ENCODE data around the gene GRIN2A. TPM values are rescaled to one million over a fixed set of nuclear protein-coding genes. Genes with fewer than 3 reads are reported as not detected.

GRIN2A gene
- total and polyA plus RNA-seq, 4 donors: 0.13 to 3.3 (median 1.1) TPM

DNA sequence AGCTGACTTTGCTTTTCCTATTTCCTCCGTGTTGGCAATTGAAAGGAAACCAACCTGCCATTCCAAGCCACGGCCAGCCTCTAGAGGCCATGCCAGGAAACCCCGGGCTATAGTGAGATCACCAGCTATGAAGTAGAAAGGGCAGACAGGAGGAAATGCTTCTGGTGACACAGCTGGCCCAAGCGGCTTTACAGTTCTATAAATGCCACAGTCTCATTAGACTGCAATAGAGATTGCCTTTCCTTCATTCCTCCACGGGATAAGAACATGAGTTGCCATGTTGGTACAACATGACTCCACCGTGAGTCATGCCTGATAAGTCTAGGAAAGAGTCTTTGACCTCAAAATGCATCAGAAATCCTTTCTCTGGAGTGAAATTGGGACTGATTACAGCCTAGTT, 384.9 kb downstream of the GRIN2A start:
- WGBS, 2 donors: 2 to 10% methylated on average over 6 of the region's 6 CpGs
- Histone ChIP-seq H3K4me3 (ENCODE audit: low read length in 2 of 2) (no peak overlapping the region), H3K36me3 (ENCODE audit: control insufficient read depth in 1 of 2, insufficient read depth in 2 of 2, low read length in 1 of 2) (no peaks in the 10 kb centered on the region), H3K9me3 (ENCODE audit: control insufficient read depth, low read length) (no peaks in the 10 kb centered on the region), H3K4me1 (ENCODE audit: control insufficient read depth in 1 of 2, insufficient read depth in 2 of 2, low read length in 2 of 2) (peaks cover 0 to 2% of the 10 kb centered on the region in 2 donors), H3K27ac (ENCODE audit: low read depth in 1 of 2, low read length in 2 of 2) (peak overlapping the region in 1 of 2 donors; percentile 55), H3K27me3 (ENCODE audit: control insufficient read depth in 1 of 2, insufficient read depth in 2 of 2, low read length in 1 of 2) (no peaks in the 10 kb centered on the region)
- DNase-seq (peak; percentile 74 to 75), ATAC-seq (ENCODE audit: low FRiP score) (peak; percentile 67)
- intact Hi-C loops (cut with DNase I): no loop called here

DNA sequence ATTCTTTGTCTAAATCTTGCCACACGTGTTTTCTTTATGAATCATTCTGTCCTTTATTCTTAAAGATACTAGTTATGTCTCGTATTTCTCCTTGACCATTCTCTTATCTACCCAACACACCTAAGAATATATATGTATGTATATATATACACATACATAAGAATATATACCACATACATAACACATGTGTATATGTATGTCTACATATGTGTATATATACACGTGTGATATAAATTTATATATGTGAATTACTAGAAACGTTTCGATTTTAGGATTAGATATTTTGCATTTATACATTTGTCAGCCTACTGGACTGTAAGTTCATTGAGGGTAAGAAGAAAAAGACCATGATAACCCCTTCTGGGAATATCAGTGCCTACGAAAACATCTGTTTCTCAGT, 388.6 kb downstream of the GRIN2A start:
- H3K4me3 ChIP-seq (ENCODE audit: low read length in 2 of 2): no peak overlapping the region

DNA sequence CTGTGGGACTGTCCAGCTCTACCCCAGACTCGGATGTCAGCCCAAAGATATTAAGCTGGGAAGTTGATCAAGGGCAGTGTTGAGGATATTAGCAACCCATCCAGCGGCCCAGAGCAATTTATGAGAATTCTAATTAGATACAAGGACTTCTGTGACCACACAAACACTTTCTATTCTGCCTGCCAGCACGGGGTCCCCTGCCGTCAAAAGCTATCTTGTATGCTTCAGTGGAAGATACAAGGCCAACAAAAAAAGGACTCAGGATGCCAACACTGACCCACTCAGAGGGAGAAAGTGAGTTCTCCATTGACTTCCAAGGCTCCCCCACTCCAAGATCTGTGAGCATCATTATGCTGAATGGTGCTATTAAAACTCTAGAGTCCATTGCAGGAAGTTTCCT, 390.7 kb downstream of the GRIN2A start:
- no peaks in the 10 kb centered on the region for H3K9me3 ChIP-seq (ENCODE audit: control insufficient read depth, low read length)
- H3K4me3 ChIP-seq (ENCODE audit: low read length in 2 of 2): no peak overlapping the region
- WGBS, 2 donors: 85 to 87% methylated on average over 4 of the region's 4 CpGs
- no peaks in the 10 kb centered on the region for H3K27me3 ChIP-seq (ENCODE audit: control insufficient read depth in 1 of 2, insufficient read depth in 2 of 2, low read length in 1 of 2)
- no peaks in the 10 kb centered on the region for H3K4me1 ChIP-seq (ENCODE audit: control insufficient read depth in 1 of 2, insufficient read depth in 2 of 2, low read length in 2 of 2)
- no peaks in the 10 kb centered on the region for H3K36me3 ChIP-seq (ENCODE audit: control insufficient read depth in 1 of 2, insufficient read depth in 2 of 2, low read length in 1 of 2)
- intact Hi-C loops (cut with DNase I): no loop called here
- DNase-seq (no peak), ATAC-seq (ENCODE audit: low FRiP score) (no peak)
- H3K27ac ChIP-seq (ENCODE audit: low read depth in 1 of 2, low read length in 2 of 2): no peak overlapping the region

More for the DNA sequence above, 388.6 kb downstream of the GRIN2A start:
- intact Hi-C loops (cut with DNase I): no loop called here
- no peaks in the 10 kb centered on the region for H3K27me3 ChIP-seq (ENCODE audit: control insufficient read depth in 1 of 2, insufficient read depth in 2 of 2, low read length in 1 of 2)
- ATAC-seq (ENCODE audit: low FRiP score) (no peak), DNase-seq (no peak)
- no peaks in the 10 kb centered on the region for H3K36me3 ChIP-seq (ENCODE audit: control insufficient read depth in 1 of 2, insufficient read depth in 2 of 2, low read length in 1 of 2)
- peaks cover 0 to 2% of the 10 kb centered on the region in 2 donors for H3K4me1 ChIP-seq (ENCODE audit: control insufficient read depth in 1 of 2, insufficient read depth in 2 of 2, low read length in 2 of 2)
- no peaks in the 10 kb centered on the region for H3K9me3 ChIP-seq (ENCODE audit: control insufficient read depth, low read length)
- WGBS, 2 donors: 83 to 87% methylated on average over 6 of the region's 6 CpGs
- no peak overlapping the region for H3K27ac ChIP-seq (ENCODE audit: low read depth in 1 of 2, low read length in 2 of 2)

DNA sequence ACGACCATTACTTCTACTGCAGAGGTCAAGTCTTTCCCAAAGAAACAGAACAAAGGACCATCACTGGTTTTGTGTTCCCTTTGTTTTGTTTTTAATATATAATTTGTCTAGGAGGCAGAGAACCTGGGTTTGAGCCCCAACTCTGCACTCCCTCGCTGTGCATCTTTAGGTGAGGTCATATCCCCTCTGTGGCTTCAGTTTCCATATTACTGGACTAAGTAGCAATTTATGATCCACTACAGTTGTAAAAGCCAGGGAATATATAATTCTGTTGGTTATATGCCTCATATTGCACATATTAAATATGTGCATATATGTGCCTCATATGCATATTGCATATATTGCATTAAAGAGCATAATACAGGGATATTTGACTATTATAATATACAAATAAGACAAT, 392.0 kb downstream of the GRIN2A start:
- Histone ChIP-seq H3K27ac (ENCODE audit: low read depth in 1 of 2, low read length in 2 of 2) (no peak overlapping the region), H3K4me3 (ENCODE audit: low read length in 2 of 2) (no peak overlapping the region), H3K4me1 (ENCODE audit: control insufficient read depth in 1 of 2, insufficient read depth in 2 of 2, low read length in 2 of 2) (no peaks in the 10 kb centered on the region), H3K27me3 (ENCODE audit: control insufficient read depth in 1 of 2, insufficient read depth in 2 of 2, low read length in 1 of 2) (no peaks in the 10 kb centered on the region), H3K36me3 (ENCODE audit: control insufficient read depth in 1 of 2, insufficient read depth in 2 of 2, low read length in 1 of 2) (no peaks in the 10 kb centered on the region), H3K9me3 (ENCODE audit: control insufficient read depth, low read length) (no peaks in the 10 kb centered on the region)
- DNase-seq (no peak), ATAC-seq (ENCODE audit: low FRiP score) (no peak)
- intact Hi-C loops (cut with DNase I): no loop called here
- WGBS, 2 donors: 87 to 91% methylated on average over 2 of the region's 2 CpGs

DNA sequence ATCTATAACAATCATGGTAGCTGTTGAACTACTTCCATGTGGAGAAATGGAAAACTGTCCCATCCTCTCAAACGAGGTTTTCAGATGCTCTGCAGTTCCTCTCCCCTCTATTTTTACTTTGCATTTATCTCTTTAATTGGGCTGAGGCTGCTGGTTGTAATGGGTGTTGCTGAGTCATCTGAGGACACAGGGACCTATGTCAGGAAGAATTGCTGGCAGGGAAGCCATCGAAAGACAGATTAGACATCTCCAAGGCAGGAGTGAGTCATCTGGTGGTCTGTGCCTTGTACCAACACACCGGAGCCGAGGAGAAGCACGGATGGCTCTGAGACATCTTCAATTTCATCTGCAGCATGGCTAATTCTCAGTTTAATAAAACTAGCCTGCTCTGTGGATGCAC, 394.5 kb downstream of the GRIN2A start:
- DNase-seq (no peak), ATAC-seq (ENCODE audit: low FRiP score) (no peak)
- 61 to 63% methylated on average over 5 of the region's 5 CpGs for WGBS, 2 donors
- H3K27ac ChIP-seq (ENCODE audit: low read depth in 1 of 2, low read length in 2 of 2): no peak overlapping the region
- no peaks in the 10 kb centered on the region for H3K9me3 ChIP-seq (ENCODE audit: control insufficient read depth, low read length)
- intact Hi-C loops (cut with DNase I): no loop called here
- no peaks in the 10 kb centered on the region for H3K36me3 ChIP-seq (ENCODE audit: control insufficient read depth in 1 of 2, insufficient read depth in 2 of 2, low read length in 1 of 2)
- no peaks in the 10 kb centered on the region for H3K27me3 ChIP-seq (ENCODE audit: control insufficient read depth in 1 of 2, insufficient read depth in 2 of 2, low read length in 1 of 2)
- H3K4me1 ChIP-seq (ENCODE audit: control insufficient read depth in 1 of 2, insufficient read depth in 2 of 2, low read length in 2 of 2): no peaks in the 10 kb centered on the region
- no peak overlapping the region for H3K4me3 ChIP-seq (ENCODE audit: low read length in 2 of 2)

DNA sequence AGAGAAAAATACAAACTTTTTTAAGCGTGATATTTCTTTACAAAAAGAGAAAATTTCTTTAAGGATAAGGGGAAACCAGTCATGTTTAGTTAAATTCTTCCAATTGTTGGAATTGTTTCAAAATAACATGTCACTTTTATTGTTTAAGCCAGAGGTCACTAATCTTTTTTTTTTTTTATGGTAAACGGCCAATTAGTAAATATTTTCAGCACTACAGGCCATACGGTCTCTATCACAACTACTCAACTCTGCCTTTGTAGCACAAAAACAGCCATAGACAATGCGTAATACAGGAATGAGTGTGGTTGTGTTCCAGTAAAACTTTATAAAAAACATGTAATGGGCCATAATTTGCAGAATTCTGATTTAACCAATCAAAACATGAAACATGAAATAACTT, 401.4 kb downstream of the GRIN2A start:
- Histone ChIP-seq H3K27me3 (ENCODE audit: control insufficient read depth in 1 of 2, insufficient read depth in 2 of 2, low read length in 1 of 2) (no peaks in the 10 kb centered on the region), H3K4me1 (ENCODE audit: control insufficient read depth in 1 of 2, insufficient read depth in 2 of 2, low read length in 2 of 2) (no peaks in the 10 kb centered on the region), H3K4me3 (ENCODE audit: low read length in 2 of 2) (no peak overlapping the region), H3K27ac (ENCODE audit: low read depth in 1 of 2, low read length in 2 of 2) (no peak overlapping the region), H3K9me3 (ENCODE audit: control insufficient read depth, low read length) (no peaks in the 10 kb centered on the region), H3K36me3 (ENCODE audit: control insufficient read depth in 1 of 2, insufficient read depth in 2 of 2, low read length in 1 of 2) (no peaks in the 10 kb centered on the region)
- intact Hi-C loops (cut with DNase I): no loop called here
- no peak for ATAC-seq (ENCODE audit: low FRiP score)
- no peak for DNase-seq
- 26 to 54% methylated on average over 4 of the region's 4 CpGs for WGBS, 2 donors

DNA sequence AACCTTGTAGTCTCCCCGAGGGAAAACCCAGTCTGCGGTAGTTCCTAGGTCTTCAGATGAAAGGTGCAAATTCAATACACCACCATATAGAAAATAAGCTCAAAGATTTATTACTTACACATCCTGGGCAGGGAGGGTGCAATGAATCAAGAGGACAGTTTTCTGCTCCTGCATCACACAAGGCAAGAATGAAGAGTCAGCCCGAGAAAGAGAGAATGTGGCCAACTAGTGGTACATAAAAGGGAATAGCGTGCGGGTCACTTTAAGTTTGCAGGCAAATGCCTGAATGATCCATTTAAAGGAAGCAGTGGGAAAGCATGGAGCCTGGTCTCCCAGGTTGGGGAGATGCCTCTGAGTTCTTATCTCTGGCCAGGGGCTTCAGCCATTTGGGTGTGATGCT, 403.4 kb downstream of the GRIN2A start:
- ATAC-seq (ENCODE audit: low FRiP score) (no peak), DNase-seq (no peak)
- Histone ChIP-seq H3K36me3 (ENCODE audit: control insufficient read depth in 1 of 2, insufficient read depth in 2 of 2, low read length in 1 of 2) (no peaks in the 10 kb centered on the region), H3K27ac (ENCODE audit: low read depth in 1 of 2, low read length in 2 of 2) (no peak overlapping the region), H3K4me3 (ENCODE audit: low read length in 2 of 2) (no peak overlapping the region), H3K27me3 (ENCODE audit: control insufficient read depth in 1 of 2, insufficient read depth in 2 of 2, low read length in 1 of 2) (no peaks in the 10 kb centered on the region), H3K4me1 (ENCODE audit: control insufficient read depth in 1 of 2, insufficient read depth in 2 of 2, low read length in 2 of 2) (no peaks in the 10 kb centered on the region), H3K9me3 (ENCODE audit: control insufficient read depth, low read length) (peaks cover 1% of the 10 kb centered on the region)
- intact Hi-C loops (cut with DNase I): no loop called here
- 56 to 74% methylated on average over 5 of the region's 5 CpGs for WGBS, 2 donors

DNA sequence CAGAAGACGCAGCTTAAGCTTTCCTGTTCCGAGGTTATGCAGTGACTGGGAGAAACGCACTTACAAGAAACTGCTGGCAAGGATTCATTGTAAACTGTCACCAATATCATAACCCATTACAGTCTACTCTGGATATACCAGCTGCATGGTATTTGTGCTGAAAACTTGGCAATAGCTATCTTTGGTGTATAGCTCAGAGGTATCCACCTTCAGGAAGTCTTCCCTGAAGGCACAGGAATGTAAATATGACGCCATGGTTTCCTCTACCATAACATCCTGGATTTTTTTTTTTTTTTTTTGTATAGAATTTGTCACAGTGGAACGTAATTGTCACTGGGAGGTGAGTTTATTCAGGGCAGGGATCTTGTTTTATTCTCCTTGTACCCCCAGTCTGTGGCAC, 406.2 kb downstream of the GRIN2A start:
- Histone ChIP-seq H3K4me1 (ENCODE audit: control insufficient read depth in 1 of 2, insufficient read depth in 2 of 2, low read length in 2 of 2) (no peaks in the 10 kb centered on the region), H3K27me3 (ENCODE audit: control insufficient read depth in 1 of 2, insufficient read depth in 2 of 2, low read length in 1 of 2) (no peaks in the 10 kb centered on the region), H3K27ac (ENCODE audit: low read depth in 1 of 2, low read length in 2 of 2) (no peak overlapping the region), H3K4me3 (ENCODE audit: low read length in 2 of 2) (no peak overlapping the region), H3K9me3 (ENCODE audit: control insufficient read depth, low read length) (peaks cover 1% of the 10 kb centered on the region), H3K36me3 (ENCODE audit: control insufficient read depth in 1 of 2, insufficient read depth in 2 of 2, low read length in 1 of 2) (no peaks in the 10 kb centered on the region)
- intact Hi-C loops (cut with DNase I): no loop called here
- no peak for ATAC-seq (ENCODE audit: low FRiP score)
- WGBS, 2 donors: 70 to 83% methylated on average over 5 of the region's 5 CpGs
- no peak for DNase-seq

DNA sequence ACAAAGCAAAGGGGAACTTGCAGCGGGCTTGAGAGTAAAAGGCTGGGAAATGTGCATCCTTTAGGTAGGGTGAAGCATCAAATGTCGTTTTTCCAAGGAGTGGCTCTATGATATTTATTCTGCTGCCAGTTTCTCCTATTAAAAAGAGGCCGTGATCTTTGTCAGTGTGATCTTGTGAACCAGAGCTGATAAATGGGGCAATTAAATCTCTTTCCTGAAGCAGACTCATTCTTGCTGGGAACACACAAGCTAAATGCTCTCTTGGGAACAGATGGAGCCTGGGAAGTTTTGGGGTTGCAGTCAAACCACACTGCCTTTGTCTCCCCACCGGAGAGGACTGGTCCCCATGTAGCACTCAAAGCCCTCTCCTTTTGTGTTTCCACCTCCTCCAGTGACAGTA, 408.9 kb downstream of the GRIN2A start:
- Histone ChIP-seq H3K27ac (ENCODE audit: low read depth in 1 of 2, low read length in 2 of 2) (no peak overlapping the region), H3K4me3 (ENCODE audit: low read length in 2 of 2) (no peak overlapping the region), H3K36me3 (ENCODE audit: control insufficient read depth in 1 of 2, insufficient read depth in 2 of 2, low read length in 1 of 2) (no peaks in the 10 kb centered on the region), H3K4me1 (ENCODE audit: control insufficient read depth in 1 of 2, insufficient read depth in 2 of 2, low read length in 2 of 2) (no peaks in the 10 kb centered on the region), H3K9me3 (ENCODE audit: control insufficient read depth, low read length) (peaks cover 1% of the 10 kb centered on the region), H3K27me3 (ENCODE audit: control insufficient read depth in 1 of 2, insufficient read depth in 2 of 2, low read length in 1 of 2) (no peaks in the 10 kb centered on the region)
- no peak for DNase-seq
- ATAC-seq (ENCODE audit: low FRiP score): no peak
- intact Hi-C loops (cut with DNase I): no loop called here
- WGBS, 2 donors: 40 to 60% methylated on average over 4 of the region's 4 CpGs

Data from aorta (tissue), 5 donors.